HepG2 (cell line): ENCODE data around the gene C11orf24. TPM values are rescaled to one million over a fixed set of nuclear protein-coding genes. Genes with fewer than 3 reads are reported as not detected.

Experiments used
- AFF4 ChIP-seq: sonication (generic); formaldehyde crosslinking; IDR thresholded peaks from 2 replicates; pipeline ENCODE4 v1.4.0; 2020; ENCODE audit warnings: missing genetic modification reagents
- AGO1 ChIP-seq: fragments of 200-400 bp; formaldehyde crosslinking; IDR thresholded peaks from 2 replicates; pipeline ENCODE4 v1.6.1; 2017; ENCODE audit warnings: mild to moderate bottlenecking, low read depth, low read length, moderate library complexity; ENCODE audit not compliant: poor library complexity, severe bottlenecking
- HCFC1 ChIP-seq: fragments of 150-350 bp; IDR thresholded peaks from 2 replicates; pipeline ENCODE4 v1.6.1; 2014; ENCODE audit warnings: low read depth, low read length
- KAT7 ChIP-seq: IDR thresholded peaks from 2 replicates; pipeline ENCODE4 v1.6.1; 2018; ENCODE audit warnings: borderline replicate concordance, missing compliant biosample characterization
- MYC ChIP-seq: sonication (generic); formaldehyde crosslinking; IDR thresholded peaks from 2 replicates; pipeline ENCODE4 v1.9.0; 2021; ENCODE audit warnings: missing genetic modification reagents, borderline replicate concordance
- NFIC ChIP-seq: IDR thresholded peaks from 2 replicates; pipeline ENCODE4 v1.6.1; 2012; ENCODE audit warnings: mild to moderate bottlenecking, low read length, inconsistent platforms
- NPAS2 ChIP-seq: sonication (generic); formaldehyde crosslinking; IDR thresholded peaks from 2 replicates; pipeline ENCODE4 v1.8.0; 2022; ENCODE audit warnings: mild to moderate bottlenecking, missing genetic modification reagents, borderline replicate concordance
- PAXIP1 ChIP-seq: sonication (generic); formaldehyde crosslinking; conservative IDR thresholded peaks from 2 replicates; pipeline ENCODE4 v1.4.0; 2020; ENCODE audit warnings: mild to moderate bottlenecking, missing genetic modification reagents, moderate library complexity
- PCBP1 ChIP-seq: fragments of 200-400 bp; formaldehyde crosslinking; IDR thresholded peaks from 2 replicates; pipeline ENCODE4 v1.6.1; 2017; ENCODE audit warnings: mild to moderate bottlenecking, low read depth, low read length, borderline replicate concordance
- PITX1 ChIP-seq: sonication (generic); formaldehyde crosslinking; IDR thresholded peaks from 2 replicates; pipeline ENCODE4 v1.5.1; 2020; ENCODE audit warnings: mild to moderate bottlenecking, missing genetic modification reagents
- REXO4 ChIP-seq: sonication (generic); formaldehyde crosslinking; IDR thresholded peaks from 2 replicates; pipeline ENCODE4 v1.8.0; 2022; ENCODE audit warnings: missing genetic modification reagents, mild to moderate bottlenecking, borderline replicate concordance
- U2AF2 ChIP-seq: fragments of 200-400 bp; formaldehyde crosslinking; IDR thresholded peaks from 2 replicates; pipeline ENCODE4 v1.6.1; 2017; ENCODE audit warnings: low read depth, mild to moderate bottlenecking, low read length
- ZNF230 ChIP-seq: sonication (generic); formaldehyde crosslinking; IDR thresholded peaks from 2 replicates; pipeline ENCODE4 v1.4.0; 2020; ENCODE audit warnings: mild to moderate bottlenecking, missing genetic modification reagents
- ZNF562 ChIP-seq: sonication (generic); formaldehyde crosslinking; IDR thresholded peaks from 2 replicates; pipeline ENCODE4 v1.8.0; 2022; ENCODE audit warnings: missing genetic modification reagents, borderline replicate concordance
- polyA plus RNA-seq, 8 experiments: library from polyadenylated mRNA; depleted of rRNA in 3 of 8; stranded (reverse) in 7 of 8; unstranded in 1 of 8; fragments of >200 nt; fragmentation: Illumina TruSeq in 4 of 8; extraction: Trizol in 4 of 8; gene quantifications; 2 replicates each; pipeline versions ENCODE4 v1.2.1 to v1.2.3, GENCODE V29; 2011 to 2016; ENCODE audit warnings: low read depth in 4 of 8, missing spikeins in 1 of 8, mixed read lengths in 1 of 8; ENCODE audit not compliant: insufficient read depth in 1 of 8
- total RNA-seq, 5 experiments: library from RNA; depleted of rRNA; stranded (reverse); fragments of >200 nt; fragmentation: Illumina TruSeq; extraction: Trizol; gene quantifications; 2 replicates each; pipeline ENCODE4 v1.2.3, GENCODE V29; 2016; ENCODE audit warnings: low read depth in 1 of 5

The C11orf24 gene
- total and polyA plus RNA-seq, 2 of the 13 experiments (the other 11 are each of a cell fraction or from before 2014, with no cell fraction given): 52.9 to 55.5 TPM

GRCh38 chr11:68216171-68216938, 55.4 kb downstream of the C11orf24 start (continued):
- TF ChIP-seq AGO1 (peak; percentile 63), PCBP1 (no peak), PITX1 (CRISPR knock-in tag) (no peak; the same call in none of the 2 replicates), PAXIP1 (CRISPR knock-in tag) (no peak), NFIC (no peak), AFF4 (CRISPR knock-in tag) (no peak), ZNF230 (no peak), ZNF562 (CRISPR knock-in tag) (no peak), REXO4 (CRISPR knock-in tag) (no peak), MYC (CRISPR knock-in tag) (0 out of 2 replicates have a peak, but pooled peaks have one; percentile 33), U2AF2 (no peak), KAT7 (CRISPR knock-in tag) (no peak), HCFC1 (no peak), NPAS2 (no peak)
